ENCODE results near the gene EIF3L.
A peak's percentile ranks its signal among the peaks of the same experiment; 100 is the strongest.

The EIF3L gene

DNA sequence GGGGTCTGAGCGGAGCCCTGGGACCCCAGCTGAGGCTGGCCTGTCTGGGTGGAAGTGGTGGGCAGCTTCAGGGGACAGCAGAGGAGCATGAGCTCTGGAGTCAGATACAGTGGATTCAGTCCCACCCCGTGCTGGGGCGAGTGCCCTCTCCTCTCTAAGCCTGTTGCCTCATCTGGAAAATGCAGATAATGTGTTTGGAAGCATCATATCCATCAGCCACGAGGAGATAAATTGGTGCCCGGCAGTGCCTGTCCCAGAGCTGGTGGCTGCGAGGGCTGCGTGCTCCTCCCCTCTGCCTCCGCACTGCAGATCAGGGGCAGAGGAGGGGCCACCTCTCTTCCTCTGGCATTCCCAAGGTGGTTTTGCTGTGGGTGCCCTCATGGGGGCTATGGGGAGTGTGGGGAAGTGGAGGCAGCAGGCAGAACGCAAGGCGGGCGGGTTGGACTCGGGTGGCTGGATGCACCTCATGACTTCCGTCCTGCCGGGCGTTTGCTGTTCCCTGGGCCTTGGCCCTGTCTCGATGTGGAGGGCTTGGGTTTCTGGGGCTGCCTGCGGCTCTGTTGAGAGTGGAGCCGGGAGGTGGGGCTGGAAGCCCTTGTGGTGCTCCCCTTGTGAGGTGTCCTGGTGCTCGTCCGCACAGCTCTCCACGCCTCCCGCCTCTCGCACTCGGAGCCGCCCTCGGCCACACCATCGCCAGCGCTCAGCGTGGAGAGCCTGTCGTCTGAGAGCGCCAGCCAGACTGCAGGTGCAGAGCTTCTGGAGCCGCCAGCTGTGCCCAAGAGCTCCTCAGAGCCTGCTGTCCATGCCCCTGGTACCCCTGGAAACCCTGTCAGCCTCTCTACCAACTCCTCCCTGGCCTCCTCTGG, 77.8 kb downstream of the EIF3L start:
- DNase-seq (ENCODE audit: low read depth in 2 of 2), result no peak

DNA sequence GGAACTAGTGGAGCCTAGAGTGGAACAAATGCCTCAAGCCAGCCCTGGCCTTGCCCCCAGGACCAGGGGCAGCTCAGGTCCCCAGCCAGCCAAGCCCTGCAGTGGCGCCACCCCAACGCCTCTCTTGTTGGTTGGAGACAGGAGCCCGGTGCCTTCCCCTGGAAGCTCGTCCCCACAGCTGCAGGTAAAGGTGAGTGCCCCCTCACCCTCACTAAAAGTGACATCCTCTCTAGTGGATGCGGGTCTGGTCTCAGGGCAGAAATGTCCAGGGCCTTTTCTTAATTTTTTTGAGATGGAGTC, 78.4 kb downstream of the EIF3L start:
- DNase-seq (ENCODE audit: low read depth in 2 of 2), result no peak

DNA sequence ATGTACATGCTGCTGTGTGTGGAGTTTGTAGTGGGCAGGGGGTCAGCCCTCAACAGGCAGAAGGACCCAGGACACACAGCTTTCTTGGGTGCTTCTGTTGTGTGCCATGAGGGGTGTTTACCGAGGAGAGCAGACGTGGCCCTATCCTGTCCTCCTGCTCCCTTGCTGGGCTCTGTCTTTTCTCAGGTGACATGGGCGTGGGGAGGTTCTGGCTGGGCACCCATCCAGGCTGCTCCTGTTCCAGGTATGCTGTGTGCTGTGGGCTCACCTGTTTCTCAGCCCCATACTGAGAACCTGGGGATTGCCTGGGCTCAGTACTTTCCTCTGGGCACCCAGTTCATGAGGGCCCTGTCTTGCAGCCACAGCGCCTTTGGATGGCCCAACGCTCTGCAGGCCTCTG, 80.2 kb downstream of the EIF3L start:
- DNase-seq (ENCODE audit: low read depth in 2 of 2), result no peak

DNA sequence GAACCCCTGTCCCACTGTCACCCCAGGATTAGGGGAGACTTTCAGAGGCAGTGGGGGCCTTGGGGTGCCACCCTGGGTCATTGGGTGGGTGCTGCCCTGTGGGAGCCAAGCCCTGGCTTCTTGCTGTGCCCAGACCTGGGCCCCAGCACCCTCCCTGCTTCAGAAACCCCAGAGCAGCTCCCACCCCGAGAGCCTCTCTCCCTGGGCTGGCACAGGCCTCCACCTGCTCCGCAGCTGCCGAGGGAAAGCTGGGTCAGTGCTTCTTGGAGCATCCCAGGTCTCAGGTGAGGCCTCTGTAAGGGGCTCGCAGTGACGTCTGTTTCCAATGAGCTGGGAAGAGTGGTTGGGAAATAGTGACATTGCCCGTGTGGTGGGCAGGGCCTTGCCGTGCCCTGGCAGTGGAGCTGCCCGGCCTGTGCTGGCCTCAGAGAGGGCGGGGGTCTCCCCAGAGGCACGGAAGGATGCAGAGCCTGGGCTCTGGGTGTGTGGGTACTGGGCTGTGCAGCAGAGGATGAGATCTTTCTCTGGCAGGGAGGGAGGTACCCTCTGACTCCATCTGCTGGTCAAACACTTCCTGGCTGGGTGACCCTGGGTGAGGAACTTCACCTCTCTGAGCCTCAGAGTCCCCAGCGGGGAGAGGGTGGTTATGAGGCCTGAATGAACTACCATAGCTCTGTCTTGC, 81.2 kb downstream of the EIF3L start:
- DNase-seq (ENCODE audit: low read depth in 2 of 2), result no peak

DNA sequence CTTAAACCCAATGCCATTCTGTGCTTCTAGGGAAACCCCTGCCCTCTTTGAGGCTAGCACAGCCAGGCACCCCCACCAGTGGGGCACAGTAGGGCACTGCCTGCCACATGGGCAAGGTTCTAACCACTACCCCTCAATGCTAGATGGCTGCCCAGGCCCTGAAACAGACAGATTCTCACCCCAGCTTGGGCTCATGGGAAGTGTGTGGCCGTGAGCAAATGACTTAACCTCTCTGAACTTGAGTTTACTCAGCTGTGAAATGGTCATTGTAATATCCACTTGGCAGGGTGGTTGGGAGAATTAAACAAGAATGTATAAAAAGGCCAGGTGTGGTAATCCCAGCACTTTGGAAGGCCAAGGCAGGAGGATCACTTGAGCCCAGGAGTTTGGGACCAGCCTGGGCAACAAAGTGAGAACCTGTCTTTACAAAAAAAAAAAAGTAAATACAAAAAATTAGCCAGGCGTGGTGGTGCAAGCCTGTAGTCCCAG, 81.8 kb downstream of the EIF3L start:
- DNase-seq (ENCODE audit: low read depth in 2 of 2), result no peak

DNA sequence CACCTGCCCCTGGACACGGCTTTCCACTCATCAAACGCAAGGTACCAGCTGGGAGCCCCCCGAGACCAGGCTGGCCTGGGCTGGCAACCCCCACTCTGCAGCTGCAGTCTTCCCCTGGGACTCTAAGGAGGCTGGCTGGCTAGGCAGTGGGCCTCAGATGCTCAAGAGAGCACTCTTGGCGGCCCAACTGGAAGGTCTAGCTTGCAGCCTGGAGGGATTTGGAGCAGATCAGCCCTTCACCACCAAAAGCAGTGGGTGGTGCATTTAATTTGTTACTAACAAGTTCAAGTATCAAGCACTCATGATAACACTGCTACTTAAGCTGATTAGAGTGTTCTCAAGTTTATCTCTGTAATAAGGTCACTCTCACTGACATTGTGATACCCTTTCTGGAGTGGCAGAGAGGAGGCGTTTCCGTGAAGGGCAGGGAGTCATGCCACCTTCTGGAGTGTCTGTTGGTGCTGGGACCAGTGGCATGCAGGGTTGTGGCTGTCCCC, 82.7 kb downstream of the EIF3L start:
- no peak for DNase-seq (ENCODE audit: low read depth in 2 of 2)

DNA sequence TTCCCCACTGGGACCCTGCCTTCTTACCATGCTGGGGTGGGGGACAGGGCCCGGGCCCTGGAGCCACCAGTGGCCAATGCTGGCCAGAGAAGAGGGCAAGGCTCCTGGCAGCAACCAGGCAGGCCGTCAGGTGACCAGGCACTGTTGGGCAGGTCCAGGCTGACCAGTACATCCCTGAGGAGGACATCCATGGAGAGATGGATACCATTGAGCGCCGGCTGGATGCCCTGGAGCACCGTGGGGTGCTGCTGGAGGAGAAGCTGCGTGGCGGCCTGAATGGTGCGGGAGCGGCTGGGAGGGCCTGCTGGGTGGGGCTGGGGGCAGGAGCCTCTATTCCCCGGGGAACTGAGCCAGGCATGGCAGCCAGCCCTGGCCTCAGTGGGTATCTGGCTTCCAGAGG, 83.2 kb downstream of the EIF3L start:
- no peak for DNase-seq (ENCODE audit: low read depth in 2 of 2)

DNA sequence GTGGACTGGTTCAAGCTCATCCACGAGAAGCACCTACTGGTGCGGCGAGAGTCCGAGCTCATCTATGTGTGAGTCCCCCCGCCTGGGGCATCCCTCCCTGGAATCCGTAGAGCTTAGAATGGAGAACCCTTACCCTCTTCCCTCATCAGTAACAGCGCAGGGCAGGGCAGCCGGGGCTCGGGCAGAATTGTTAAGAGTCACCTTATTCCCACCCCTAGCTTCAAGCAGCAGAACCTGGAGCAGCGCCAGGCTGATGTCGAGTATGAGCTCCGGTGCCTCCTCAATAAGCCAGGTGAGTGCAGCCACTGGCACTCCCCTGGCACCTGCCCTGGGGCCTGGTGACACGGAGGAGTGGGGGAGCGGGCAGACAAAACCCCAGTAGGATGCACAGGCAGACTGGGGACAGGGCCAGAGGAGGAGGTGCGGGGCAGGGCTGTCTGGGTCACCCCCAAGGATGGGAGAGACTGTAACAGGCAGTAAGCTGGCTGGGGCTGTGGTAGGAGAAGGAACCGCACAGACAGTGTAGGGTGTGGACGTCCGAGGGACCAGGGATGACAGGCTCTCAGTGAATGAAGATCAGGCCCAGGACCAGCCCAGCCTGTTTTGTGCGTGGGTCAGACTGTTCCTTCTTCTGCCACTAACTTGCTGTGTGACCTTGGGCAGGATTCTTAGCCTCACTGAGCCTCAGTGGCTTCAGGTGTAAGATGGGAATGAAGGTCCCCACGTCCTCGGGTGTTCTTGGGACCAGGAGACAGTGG, 83.8 kb downstream of the EIF3L start:
- DNase-seq (ENCODE audit: low read depth in 2 of 2), result no peak

DNA sequence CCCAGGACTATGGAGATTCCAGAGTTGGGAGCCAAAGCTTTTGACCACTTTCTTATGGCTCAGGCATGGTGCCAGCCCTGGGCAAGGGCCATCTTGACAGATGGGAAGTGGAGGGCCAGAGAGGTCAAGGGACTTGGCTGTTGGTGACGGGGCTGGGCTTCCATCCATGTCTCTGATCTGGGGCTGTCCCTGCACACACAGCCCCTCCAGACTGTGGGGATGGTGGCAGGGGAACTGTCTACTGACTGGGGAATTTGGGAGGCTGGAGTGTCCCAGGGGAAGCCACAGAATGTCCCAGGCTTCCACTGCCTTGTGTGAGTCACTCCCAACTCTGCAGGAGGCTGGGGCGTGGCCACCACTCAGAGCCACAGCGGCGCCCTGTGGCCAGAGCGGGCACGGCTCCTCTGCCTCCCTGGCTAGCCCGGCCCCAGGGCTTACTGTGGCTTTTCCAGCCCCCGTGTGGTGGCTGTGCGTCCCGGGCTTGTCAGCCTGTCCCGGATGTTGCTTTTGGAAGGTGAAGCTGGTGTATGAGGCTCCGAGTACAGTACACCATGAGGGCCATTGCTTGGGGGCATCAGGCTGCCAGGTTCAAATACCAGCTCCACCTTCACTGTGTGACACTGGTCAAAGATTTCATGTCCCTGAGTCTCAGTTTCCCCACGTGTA, 84.6 kb downstream of the EIF3L start:
- peak; percentile 58 to 61 for DNase-seq (ENCODE audit: low read depth in 2 of 2)
